GM06990 (cell line): ENCODE data around the gene ZNF282.

Experiments
- DNase-seq: peaks from one replicate; pipeline ENCODE4 v3.0.0-alpha.2; 2011; ENCODE audit not compliant: insufficient read length; ENCODE audit errors: extremely low read depth
- H3K27me3 ChIP-seq: replicated peaks from 2 replicates; pipeline ENCODE4 v1.6.0; 2011; ENCODE audit warnings: low read length; ENCODE audit not compliant: control insufficient read depth, insufficient read depth
- H3K36me3 ChIP-seq: 2 replicates; pipeline ENCODE4 v1.5.1; 2011; ENCODE audit warnings: low read length; ENCODE audit not compliant: control insufficient read depth, insufficient read depth
- H3K4me3 ChIP-seq: replicated peaks from 2 replicates; pipeline ENCODE4 v1.5.1; 2011; ENCODE audit warnings: low read depth, mild to moderate bottlenecking, control low read depth, low read length
- CTCF ChIP-seq: IDR thresholded peaks from 2 replicates; pipeline ENCODE4 v1.5.1; 2011; ENCODE audit warnings: low read length, control low read depth, mild to moderate bottlenecking, inconsistent platforms; ENCODE audit not compliant: insufficient read depth, poor library complexity, severe bottlenecking

ZNF282 gene

GRCh38 chr7:149171892-149172533 is 23.3 kb upstream of the ZNF282 start:
- H3K36me3 ChIP-seq, result peaks cover 7% of the 10 kb centered on the region
- DNase-seq, result no peak
- no peak for TF ChIP-seq CTCF
- no peaks in the 10 kb centered on the region for H3K27me3 ChIP-seq
- H3K4me3 ChIP-seq, result no peak overlapping the region

GRCh38 chr7:149172534-149172920 is 22.8 kb upstream of the ZNF282 start:
- no peak for TF ChIP-seq CTCF
- Histone ChIP-seq H3K4me3 (no peak overlapping the region), H3K36me3 (peaks cover 4% of the 10 kb centered on the region), H3K27me3 (no peaks in the 10 kb centered on the region)
- DNase-seq, result no peak

GRCh38 chr7:149175150-149175549 is 20.2 kb upstream of the ZNF282 start:
- no peak for TF ChIP-seq CTCF
- no peak for DNase-seq
- Histone ChIP-seq H3K27me3 (no peaks in the 10 kb centered on the region), H3K4me3 (no peak overlapping the region), H3K36me3 (peaks cover 12% of the 10 kb centered on the region)

- Histone ChIP-seq H3K27me3 (no peaks in the 10 kb centered on the region), H3K4me3 (no peak overlapping the region), H3K36me3 (peaks cover 11% of the 10 kb centered on the region)
- no peak for TF ChIP-seq CTCF
- no peak for DNase-seq
These were observed 16.1 kb upstream of the ZNF282 start for GRCh38 chr7:149179241-149179640.

GRCh38 chr7:149180722-149181449 is 14.5 kb upstream of the ZNF282 start:
- H3K36me3 ChIP-seq, result peaks cover 11% of the 10 kb centered on the region
- no peak for TF ChIP-seq CTCF
- H3K4me3 ChIP-seq, result no peak overlapping the region
- H3K27me3 ChIP-seq, result no peaks in the 10 kb centered on the region
- no peak for DNase-seq
